PC-9 (cell line): Measurements from ENCODE around the gene ZNF892.

ENCODE experiments used
- CTCF ChIP-seq: fragments of 200-600 bp; sonication (generic); conservative IDR thresholded peaks from 2 replicates; pipeline ENCODE4 v1.6.1; 2017; ENCODE audit warnings: mixed run types, antibody characterized with exemption, mild to moderate bottlenecking, moderate library complexity
- EZH2 ChIP-seq: fragments of 200-600 bp; sonication (generic); IDR thresholded peaks from 2 replicates; pipeline ENCODE4 v1.8.0; 2017; ENCODE audit warnings: antibody characterized with exemption, low read depth

GRCh38 chr2:95232232-95232631 lies 24.9 kb downstream of the ZNF892 start:
- no peak for TF ChIP-seq CTCF
- TF ChIP-seq EZH2 = no peak
